Erythroblast (primary cell): ENCODE data around the gene FAM107B.

Experiments used
- GATA1 ChIP-seq: IDR thresholded peaks from 2 replicates; pipeline ENCODE4 v1.6.1; 2011; ENCODE audit warnings: low read depth, mild to moderate bottlenecking, control low read depth, low read length, moderate library complexity
- POLR2A ChIP-seq: IDR thresholded peaks from 2 replicates; pipeline ENCODE4 v1.6.1; 2011; ENCODE audit warnings: mild to moderate bottlenecking, low read length

- no peak for TF ChIP-seq POLR2A
- no peak for TF ChIP-seq GATA1
Observed at GRCh38 chr10:14555807-14556206, 218.9 kb downstream of the FAM107B start.
